ENCODE measurements around the gene COX6B2.
"Not testable (repeated sequence)": the region's sequence is repeated elsewhere in the genome, so short reads cannot be mapped to it uniquely, and the experiment has no call there.

COX6B2 gene

GRCh38 chr19:55341595-55342531 is 12.7 kb downstream of the COX6B2 start:
- DNase-seq (ENCODE audit: low spot score) = no peak
- FAIRE-seq = no peak

GRCh38 chr19:55341171-55341588 is 13.3 kb downstream of the COX6B2 start:
- DNase-seq (ENCODE audit: low spot score) = peak; percentile 88
- FAIRE-seq = no peak

DNA sequence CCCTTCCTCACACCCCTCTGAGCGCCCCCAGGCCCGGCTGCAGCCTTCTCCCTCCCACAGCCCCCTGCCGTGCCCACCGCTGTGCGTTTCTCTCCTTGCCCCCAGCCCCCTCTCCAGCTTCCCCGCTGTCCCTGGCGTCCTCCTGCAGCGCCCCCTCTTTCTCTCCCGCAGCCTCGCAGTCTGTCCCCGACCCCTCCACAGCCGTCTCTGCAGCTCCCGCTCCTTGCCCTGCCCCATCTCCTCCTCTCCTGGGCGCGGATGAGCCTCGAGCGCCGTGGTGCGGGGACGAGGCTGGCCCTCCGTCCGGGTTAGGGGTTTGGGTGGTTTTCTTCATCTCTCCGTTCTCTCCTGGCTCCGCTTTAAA is 13.8 kb downstream of the COX6B2 start:
- DNase-seq (ENCODE audit: low spot score) = no peak
- no peak for FAIRE-seq

DNA sequence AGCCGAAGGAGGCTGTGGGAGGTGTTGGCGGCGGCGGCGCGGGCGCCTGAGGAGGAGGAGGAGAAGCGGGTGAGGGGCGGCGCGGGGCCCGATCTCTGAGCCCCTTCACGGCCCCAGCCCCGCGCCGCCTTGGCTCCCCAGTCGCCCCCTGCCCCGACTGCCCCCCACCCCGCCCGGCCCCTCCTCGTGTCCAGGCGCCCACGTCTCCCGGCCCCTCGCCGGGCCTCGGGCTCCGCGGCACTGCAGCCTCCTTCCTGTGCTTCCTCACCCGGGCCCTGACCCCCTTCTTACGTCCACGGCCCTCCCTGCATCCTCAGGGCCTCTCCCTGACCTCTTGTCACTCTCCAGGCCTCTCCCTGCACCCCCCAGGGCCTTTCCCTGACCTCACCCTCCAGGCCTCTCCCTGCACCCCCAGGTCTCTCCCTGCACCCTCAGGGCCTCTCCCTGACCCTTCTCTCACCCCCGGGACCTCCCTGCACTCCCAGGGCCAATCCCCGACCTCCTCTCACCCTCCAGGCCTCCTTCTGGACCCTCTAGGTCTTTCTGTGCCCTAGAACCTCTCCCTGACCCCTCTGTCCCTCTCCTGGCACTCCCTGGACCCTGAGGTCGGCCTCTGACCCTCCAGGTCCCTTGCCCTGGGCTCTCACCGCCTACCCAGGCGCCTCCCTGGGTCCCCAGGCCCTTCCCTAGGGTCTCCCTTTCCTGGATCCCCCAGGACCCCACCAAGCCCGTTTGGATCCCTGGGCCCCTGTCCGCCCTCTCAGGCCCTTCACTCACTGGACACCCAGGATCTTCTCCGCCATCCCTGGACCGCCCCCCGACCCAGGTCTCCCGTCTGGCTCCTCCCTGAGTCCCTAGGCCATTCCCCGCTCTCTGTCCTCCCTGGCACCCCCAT is 14.4 kb downstream of the COX6B2 start:
- FAIRE-seq = no peak
- DNase-seq (ENCODE audit: low spot score) = no peak

GRCh38 chr19:55339105-55339888 is 15.2 kb downstream of the COX6B2 start, which contains the start of gene KMT5C:
TSS of gene KMT5C (plus strand) at chr19:55339876. CDS start at chr19:55341937, 2,061 bp downstream.
- peak; percentile 98 for DNase-seq (ENCODE audit: low spot score)
- FAIRE-seq = peak; percentile 99

- FAIRE-seq (no peak), DNase-seq (ENCODE audit: low spot score) (no peak)
These were observed 18.4 kb downstream of the COX6B2 start for GRCh38 chr19:55336101-55336500.

GRCh38 chr19:55333870-55334269 is 20.6 kb downstream of the COX6B2 start:
- FAIRE-seq = no peak
- no peak for DNase-seq (ENCODE audit: low spot score)

- FAIRE-seq; DNase-seq (ENCODE audit: low spot score): not testable (repeated sequence)
These were observed 24.7 kb downstream of the COX6B2 start for GRCh38 chr19:55329791-55330190.

DNA sequence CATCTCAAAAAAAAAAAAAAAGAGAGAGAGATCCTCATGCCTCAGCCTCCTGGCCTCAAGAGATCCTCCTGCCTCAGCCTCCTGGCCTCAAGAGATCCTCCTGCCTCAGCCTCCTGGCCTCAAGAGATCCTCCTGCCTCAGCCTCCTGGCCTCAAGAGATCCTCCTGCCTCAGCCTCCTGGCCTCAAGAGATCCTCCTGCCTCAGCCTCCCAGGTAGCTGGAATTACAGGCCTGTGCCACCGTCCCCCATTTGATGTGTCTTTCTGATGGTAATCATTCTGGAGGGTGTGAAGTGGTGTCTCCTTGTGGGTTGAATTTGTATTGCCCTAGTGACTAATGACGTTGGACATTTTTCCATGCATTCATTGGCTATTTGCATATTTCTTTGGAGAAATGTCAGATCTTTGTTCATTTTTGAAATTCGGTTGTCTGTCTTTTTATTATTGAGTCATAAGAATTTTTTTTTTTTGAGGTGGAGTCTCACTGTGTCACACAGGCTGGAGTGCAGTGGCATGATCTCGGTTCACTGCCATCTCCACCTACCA is 25.7 kb downstream of the COX6B2 start:
- not testable (repeated sequence) for FAIRE-seq
- DNase-seq (ENCODE audit: low spot score) = peak; percentile 35

GRCh38 chr19:55325172-55325571 is 29.3 kb downstream of the COX6B2 start, which contains the start of gene TMEM150B:
TSS of gene TMEM150B (minus strand) at chr19:55325341. CDS start at chr19:55321036, 4,305 bp downstream.
- no peak for FAIRE-seq

DNA sequence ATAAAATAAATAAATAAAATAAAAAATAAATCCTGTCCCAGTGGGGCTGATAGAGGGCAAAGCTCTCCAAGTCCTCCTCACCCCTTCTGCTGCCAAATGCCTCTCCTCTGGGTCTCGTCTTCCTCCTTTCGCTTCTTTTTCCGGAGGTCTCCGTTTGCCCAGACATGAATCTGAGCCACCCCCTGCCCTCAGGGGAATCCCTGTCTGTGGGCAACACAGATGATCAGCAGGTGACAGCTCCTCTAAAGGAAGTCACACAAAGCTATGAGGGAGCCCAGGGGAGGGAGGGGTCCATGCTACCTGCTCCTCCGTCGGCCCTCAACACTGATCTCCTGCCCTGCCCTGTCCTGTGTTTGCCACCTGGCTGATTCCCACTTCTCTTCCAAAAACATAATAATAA is 29.9 kb downstream of the COX6B2 start:
- FAIRE-seq = no peak
- DNase-seq (ENCODE audit: low spot score) = no peak

More at GRCh38 chr19:55325172-55325571, 29.3 kb downstream of the COX6B2 start, which contains the start of gene TMEM150B:
- no peak for DNase-seq (ENCODE audit: low spot score)

DNA sequence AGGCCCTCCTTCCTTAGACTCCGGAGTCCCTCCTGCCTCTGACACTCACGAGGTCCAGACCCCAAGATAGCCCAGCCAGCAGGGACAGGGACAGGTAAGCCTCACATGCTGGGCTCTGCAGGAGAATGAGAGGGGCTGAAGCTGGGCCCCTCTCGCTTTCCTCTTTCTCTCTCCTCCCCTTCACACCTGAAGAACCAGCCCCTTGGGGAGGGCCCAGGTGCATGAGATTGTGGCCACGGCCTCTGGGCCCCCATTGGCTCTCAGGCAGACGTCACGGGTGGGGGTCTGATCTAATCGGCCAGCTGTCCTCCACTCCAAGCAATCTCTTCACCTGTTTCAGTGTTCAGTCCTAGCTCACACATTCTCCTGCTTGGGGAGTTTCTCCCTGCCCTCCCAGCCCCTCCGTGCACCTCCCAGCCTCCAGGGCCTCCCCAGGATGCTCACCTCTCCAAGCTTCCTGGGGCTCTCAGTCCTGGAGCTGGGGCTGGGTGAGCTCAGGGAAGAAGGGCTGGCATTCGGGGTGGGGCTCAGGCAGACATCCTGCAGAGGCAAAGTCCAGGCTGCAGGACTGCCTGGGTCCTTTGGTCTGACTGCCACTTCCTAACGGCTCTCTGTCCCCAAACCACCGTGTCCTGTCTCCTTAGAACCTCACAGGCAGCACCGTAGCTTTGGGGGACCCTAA is 32.2 kb downstream of the COX6B2 start:
- FAIRE-seq (no peak), DNase-seq (ENCODE audit: low spot score) (no peak)

- FAIRE-seq = no peak
- DNase-seq (ENCODE audit: low spot score) = no peak
These were observed 32.9 kb downstream of the COX6B2 start for GRCh38 chr19:55321466-55322137.

- FAIRE-seq (no peak), DNase-seq (ENCODE audit: low spot score) (no peak)
These were observed 33.6 kb downstream of the COX6B2 start for GRCh38 chr19:55320844-55321419.

DNA sequence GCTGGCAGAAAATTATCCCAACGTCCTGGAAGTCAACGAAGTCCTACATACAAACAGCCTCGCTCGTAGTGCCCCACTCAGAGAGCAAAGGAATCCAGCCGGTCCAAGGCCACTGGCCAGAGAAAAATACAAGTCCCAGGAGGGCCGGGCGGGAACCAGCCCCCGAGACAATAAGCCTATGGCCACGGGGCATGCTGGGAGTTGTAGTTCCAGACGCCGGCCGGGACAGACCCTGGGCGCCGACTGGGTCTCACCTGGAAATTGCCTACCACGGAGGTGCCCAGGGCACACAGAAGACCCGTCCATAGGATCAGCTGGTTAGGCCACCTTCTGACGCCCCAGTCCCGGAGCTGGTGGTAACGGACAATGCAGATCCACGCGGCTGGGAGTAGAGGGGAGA is 34.7 kb downstream of the COX6B2 start:
- FAIRE-seq = no peak
- peak; percentile 67 for DNase-seq (ENCODE audit: low spot score)

GRCh38 chr19:55316646-55317045 is 37.9 kb downstream of the COX6B2 start:
- FAIRE-seq (no peak), DNase-seq (ENCODE audit: low spot score) (no peak)

- no peak for FAIRE-seq
These were observed 38.5 kb downstream of the COX6B2 start for GRCh38 chr19:55315956-55316525.

DNA sequence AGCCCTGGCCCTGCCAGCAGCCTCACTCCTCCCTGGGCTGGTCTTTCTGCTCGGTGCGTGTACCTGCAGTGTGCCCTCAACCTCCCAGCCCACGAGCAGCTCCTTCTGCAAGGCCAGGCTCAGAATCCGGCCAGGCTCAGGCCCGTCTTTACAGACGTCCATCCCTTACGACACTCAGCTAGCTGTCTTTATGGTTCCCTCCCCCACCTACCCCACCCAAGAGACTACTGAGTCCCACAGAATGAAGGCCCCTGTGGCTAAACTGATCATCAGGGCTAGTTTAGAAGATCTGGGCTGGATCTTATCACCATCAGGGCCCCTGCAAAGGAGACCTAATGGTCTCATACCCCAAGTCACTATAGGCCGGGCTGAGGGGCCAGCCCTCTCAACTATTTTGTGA is 40.1 kb downstream of the COX6B2 start:
- FAIRE-seq = no peak

More at GRCh38 chr19:55315956-55316525, 38.5 kb downstream of the COX6B2 start:
- DNase-seq (ENCODE audit: low spot score) = no peak

More for the DNA sequence above, 40.1 kb downstream of the COX6B2 start:
- DNase-seq (ENCODE audit: low spot score) = no peak

Data from urothelium cell line (cell line).